Activated naive CD8-positive, alpha-beta T cell treated with anti-CD3 and anti-CD28 coated beads, Interleukin-2, amount 10 ng/mL, durations not matched to agents 7 days and 5 days (primary cell): ENCODE data around the gene KRTAP5-1. TPM values are rescaled to one million over a fixed set of nuclear protein-coding genes. Genes with fewer than 3 reads are reported as not detected.
"Not testable (repeated sequence)": the region's sequence is repeated elsewhere in the genome, so short reads cannot be mapped to it uniquely, and the experiment has no call there.

Experiments
- ATAC-seq: fragments of 150-1000 bp; cut with Tn5 transposase; one replicate; pipeline ENCODE4 v1.10.0; 2021; ENCODE audit warnings: low read depth, moderate library complexity
- POLR2A ChIA-PET: fragments of 350-600 bp; sonication (Branson Sonifier 250); formaldehyde crosslinking; loops from one replicate; lab custom pipeline; 2021; ENCODE audit warnings: antibody characterized with exemption; lab: Charles Lee
- DNase-seq: peaks from one replicate; pipeline ENCODE4 v3.0.0; 2021
- H3K27ac Mint-ChIP-seq: one replicate; pipeline ENCODE4 v1.8.0; 2022; ENCODE audit warnings: mild to moderate bottlenecking, mixed read lengths
- H3K27me3 Mint-ChIP-seq: one replicate; pipeline ENCODE4 v1.8.0; 2022; ENCODE audit warnings: mild to moderate bottlenecking, moderate library complexity, mixed read lengths
- H3K36me3 Mint-ChIP-seq: one replicate; pipeline ENCODE4 v1.8.0; 2021; ENCODE audit warnings: mild to moderate bottlenecking, mixed read lengths
- H3K4me1 Mint-ChIP-seq: one replicate; pipeline ENCODE4 v1.8.0; 2021; ENCODE audit warnings: mixed read lengths
- H3K4me3 Mint-ChIP-seq: one replicate; pipeline ENCODE4 v1.8.0; 2022; ENCODE audit warnings: mild to moderate bottlenecking, moderate library complexity, mixed read lengths
- H3K9me3 Mint-ChIP-seq: one replicate; pipeline ENCODE4 v1.8.0; 2021; ENCODE audit warnings: mixed read lengths
- total RNA-seq, 2 experiments: library from RNA; stranded (reverse); gene quantifications; one replicate each; pipeline ENCODE4 v1.2.3, GENCODE V29; 2021

KRTAP5-1 gene
- total RNA-seq, 2 experiments from 2014 or later, result not detected

DNA sequence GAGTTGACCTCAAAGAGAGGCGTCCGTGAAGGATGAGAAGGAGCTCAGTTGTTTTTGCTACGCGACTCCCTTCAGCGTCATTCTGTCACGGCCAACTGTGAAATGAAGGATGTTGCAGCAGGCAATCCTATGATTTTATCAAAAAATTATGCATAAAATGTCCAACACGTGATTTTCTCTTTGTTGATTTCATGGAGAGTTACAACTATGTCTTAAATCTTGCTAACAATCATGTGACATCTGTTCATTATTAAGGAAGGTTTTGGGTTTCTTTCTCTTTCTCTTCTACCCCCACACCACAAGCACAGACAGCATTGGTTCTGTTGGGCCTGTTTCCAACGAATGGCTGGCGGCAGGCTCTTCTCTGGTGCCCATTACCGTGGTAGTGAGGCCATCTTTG, 33.1 kb upstream of the KRTAP5-1 start:
- H3K9me3 Mint-ChIP-seq, result no peaks in the 10 kb centered on the region
- DNase-seq (no peak), ATAC-seq (no peak)
- H3K27me3 Mint-ChIP-seq, result peaks cover 3% of the 10 kb centered on the region
- no peak overlapping the region for H3K27ac Mint-ChIP-seq
- POLR2A ChIA-PET, result no interaction called here
- no peaks in the 10 kb centered on the region for H3K36me3 Mint-ChIP-seq
- H3K4me1 Mint-ChIP-seq, result peaks cover 2% of the 10 kb centered on the region
- no peak overlapping the region for H3K4me3 Mint-ChIP-seq

DNA sequence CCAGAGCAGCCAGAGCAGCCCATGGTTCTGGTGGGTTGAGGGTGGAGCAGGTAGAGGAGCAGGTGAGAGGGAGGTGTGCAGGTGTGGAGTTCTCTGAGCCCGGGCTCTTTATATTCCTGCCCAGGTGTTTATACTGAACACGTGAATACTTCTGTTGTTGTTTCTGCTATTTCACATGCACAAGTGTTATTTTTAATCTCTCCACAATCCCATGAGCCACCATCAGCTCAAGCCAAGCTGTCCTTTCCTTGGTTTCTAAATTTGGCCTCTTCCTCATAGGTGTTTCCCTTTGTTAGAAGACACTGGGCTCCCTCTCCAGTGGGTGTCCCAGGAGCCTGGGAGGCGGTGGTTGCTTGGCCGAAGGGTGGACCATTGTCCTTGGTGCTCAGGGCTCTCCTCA, 23.3 kb upstream of the KRTAP5-1 start, which contains the start of gene KRTAP5-3:
Gene KRTAP5-3, minus strand, starts transcription at position 101 of the 400 bp plus-strand sequence. Its CDS starts 78 bp downstream, at position 23.
- Mint-ChIP-seq H3K27me3 (peaks cover 12% of the 10 kb centered on the region), H3K27ac (no peak within 1 kb of the TSS), H3K9me3 (no peaks in the 10 kb centered on the region), H3K4me3 (no peak within 1 kb of the TSS), H3K36me3 (no peaks in the 10 kb centered on the region), H3K4me1 (no peaks in the 10 kb centered on the region)
- ATAC-seq (no peak), DNase-seq (no peak)
- POLR2A ChIA-PET, result no interaction called here

DNA sequence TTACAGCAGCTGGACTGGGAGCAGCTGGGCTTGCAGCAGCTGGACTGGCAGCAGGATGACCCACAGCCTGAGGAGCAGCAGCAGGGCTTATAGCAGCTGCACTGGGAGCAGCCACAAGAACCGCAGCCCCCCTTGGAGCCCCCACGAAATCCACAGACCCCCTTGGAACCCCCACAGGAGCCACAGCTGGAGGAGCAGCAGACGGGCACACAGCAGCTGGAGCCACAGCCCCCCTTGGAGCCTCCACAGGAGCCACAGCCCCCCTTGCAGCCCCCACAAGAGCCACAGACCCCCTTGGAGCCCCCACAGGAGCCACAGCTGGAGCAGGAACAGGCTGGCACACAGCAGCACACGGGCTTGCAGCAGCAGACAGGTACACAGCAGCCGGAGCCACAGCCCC, 22.8 kb upstream of the KRTAP5-1 start:
- POLR2A ChIA-PET, H3K9me3 Mint-ChIP-seq, ATAC-seq, H3K27ac Mint-ChIP-seq, H3K4me1 Mint-ChIP-seq, H3K36me3 Mint-ChIP-seq, H3K4me3 Mint-ChIP-seq, DNase-seq: not testable (repeated sequence)
- H3K27me3 Mint-ChIP-seq, result peaks cover 16% of the 10 kb centered on the region

DNA sequence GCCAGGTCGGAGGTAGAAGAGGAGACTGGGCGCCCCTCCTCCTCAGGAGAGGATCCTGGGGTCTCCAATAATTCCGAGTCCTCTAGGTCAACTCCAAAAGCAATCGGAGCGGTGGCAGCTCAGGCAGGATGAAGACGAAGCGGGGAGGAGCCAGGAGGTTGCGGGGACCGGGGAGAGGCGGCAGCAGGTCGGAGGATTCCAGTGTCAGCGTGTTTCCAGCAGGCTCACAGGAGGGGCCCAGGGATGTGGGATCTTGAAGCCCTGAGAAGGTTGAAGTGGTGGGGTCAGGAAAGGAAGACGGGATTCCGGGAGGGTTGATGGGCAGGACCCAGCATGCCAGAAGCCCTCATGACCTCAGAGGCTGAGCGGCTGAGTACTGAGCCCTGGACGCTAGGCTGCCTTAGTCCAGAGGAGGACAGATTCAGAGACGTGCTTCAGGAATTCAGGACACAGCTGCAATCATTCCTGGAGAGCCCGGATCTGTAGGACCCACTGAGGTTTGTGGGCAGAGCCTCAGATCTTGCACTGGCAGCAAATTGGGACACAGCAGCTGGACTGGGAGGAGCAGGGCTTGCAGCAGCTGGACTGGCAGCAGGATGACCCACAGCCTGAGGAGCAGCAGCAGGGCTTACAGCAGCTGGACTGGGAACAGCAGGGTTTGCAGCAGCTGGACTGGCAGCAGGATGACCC, 22.2 kb upstream of the KRTAP5-1 start:
- H3K27ac Mint-ChIP-seq, POLR2A ChIA-PET, H3K36me3 Mint-ChIP-seq, H3K4me1 Mint-ChIP-seq, ATAC-seq, H3K9me3 Mint-ChIP-seq, H3K4me3 Mint-ChIP-seq, DNase-seq: not testable (repeated sequence)
- peaks cover 18% of the 10 kb centered on the region for H3K27me3 Mint-ChIP-seq

DNA sequence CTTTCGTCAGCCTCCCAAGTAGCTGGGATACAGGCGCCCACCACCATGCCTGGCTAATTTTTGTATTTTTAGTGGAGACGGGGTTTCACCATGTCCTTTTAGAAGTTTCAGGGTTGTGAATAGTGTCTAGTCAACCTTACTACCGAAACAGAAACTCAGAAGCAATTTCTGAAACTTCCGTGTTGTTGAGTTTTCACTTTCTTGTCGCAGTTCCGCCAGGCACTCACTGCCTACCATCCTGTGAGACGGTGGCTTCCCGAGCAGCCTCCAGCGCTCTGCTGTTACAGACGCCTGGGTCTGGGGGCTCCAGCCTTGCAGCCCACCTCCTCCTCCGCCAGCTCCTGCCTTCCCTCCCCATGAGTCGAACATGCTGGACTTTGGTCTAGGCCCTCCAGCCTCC, 20.8 kb upstream of the KRTAP5-1 start:
- H3K36me3 Mint-ChIP-seq, H3K4me3 Mint-ChIP-seq, H3K4me1 Mint-ChIP-seq, ATAC-seq, DNase-seq, POLR2A ChIA-PET, H3K9me3 Mint-ChIP-seq, H3K27ac Mint-ChIP-seq: not testable (repeated sequence)
- peaks cover 29% of the 10 kb centered on the region for H3K27me3 Mint-ChIP-seq

DNA sequence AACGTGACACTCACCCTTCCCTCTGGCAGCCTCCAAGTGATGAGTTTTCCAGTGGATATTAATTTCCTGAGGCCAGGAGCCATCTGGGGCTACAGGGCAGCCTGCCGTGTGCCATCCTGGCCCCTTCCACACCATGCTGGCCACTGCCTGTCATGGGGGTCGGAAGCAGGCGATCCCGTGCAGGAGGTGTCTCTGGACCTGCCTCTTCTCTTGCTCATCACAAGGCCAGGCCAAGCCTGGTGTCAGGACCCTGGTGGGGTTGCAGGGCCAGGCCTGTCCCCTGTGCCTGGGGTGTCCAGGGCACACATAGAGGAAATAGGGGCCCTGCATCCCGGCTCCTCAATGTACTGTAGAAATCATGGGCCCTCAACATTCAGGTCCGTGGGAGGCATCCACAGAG, 19.6 kb upstream of the KRTAP5-1 start:
- H3K4me1 Mint-ChIP-seq, result no peaks in the 10 kb centered on the region
- peaks cover 34% of the 10 kb centered on the region for H3K27me3 Mint-ChIP-seq
- H3K27ac Mint-ChIP-seq, result no peak overlapping the region
- ATAC-seq (no peak), DNase-seq (no peak)
- H3K4me3 Mint-ChIP-seq, result no peak overlapping the region
- no peaks in the 10 kb centered on the region for H3K9me3 Mint-ChIP-seq
- POLR2A ChIA-PET, result no interaction called here
- no peaks in the 10 kb centered on the region for H3K36me3 Mint-ChIP-seq

DNA sequence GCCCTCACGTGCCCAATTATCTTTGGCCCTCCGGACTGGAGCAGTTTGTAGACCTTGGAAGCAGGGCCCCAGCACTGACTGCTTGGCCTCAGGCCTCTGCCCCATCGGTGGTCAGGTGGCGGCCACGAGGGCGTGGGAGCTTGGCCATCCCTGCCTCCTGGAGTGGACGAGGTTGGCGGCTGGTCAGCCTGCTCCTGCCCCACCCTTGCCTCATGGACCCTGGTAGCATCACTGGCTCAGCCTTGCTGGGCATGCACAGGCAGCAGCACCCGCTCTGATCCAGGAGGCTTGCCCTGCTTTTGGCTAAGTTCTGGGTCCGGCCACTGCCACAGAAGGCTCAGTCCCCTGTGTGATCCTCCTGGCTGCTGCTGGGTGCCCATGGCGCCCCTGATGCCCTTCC, 19.1 kb upstream of the KRTAP5-1 start:
- no peak overlapping the region for H3K27ac Mint-ChIP-seq
- no peak overlapping the region for H3K4me3 Mint-ChIP-seq
- POLR2A ChIA-PET, result no interaction called here
- H3K4me1 Mint-ChIP-seq, result no peaks in the 10 kb centered on the region
- ATAC-seq (no peak), DNase-seq (no peak)
- peaks cover 38% of the 10 kb centered on the region for H3K27me3 Mint-ChIP-seq
- no peaks in the 10 kb centered on the region for H3K36me3 Mint-ChIP-seq
- no peaks in the 10 kb centered on the region for H3K9me3 Mint-ChIP-seq

DNA sequence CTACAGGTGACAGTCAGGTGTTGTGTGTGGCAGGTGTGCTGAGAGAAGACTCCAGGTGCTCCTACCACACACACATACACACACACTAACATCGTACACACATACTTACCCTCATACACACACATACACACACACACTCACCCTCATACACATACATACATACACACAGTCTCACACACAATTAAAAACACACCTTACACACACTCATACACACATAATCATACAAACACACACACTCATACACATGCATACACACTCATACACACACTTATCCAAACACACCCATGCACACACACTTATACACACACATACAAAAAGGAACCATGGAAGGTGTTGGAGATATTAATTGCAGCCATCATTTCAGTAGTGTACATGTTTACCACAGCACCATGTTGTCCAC, 18.5 kb upstream of the KRTAP5-1 start:
- no peaks in the 10 kb centered on the region for H3K36me3 Mint-ChIP-seq
- no peak for DNase-seq
- POLR2A ChIA-PET, result no interaction called here
- no peak for ATAC-seq
- peaks cover 40% of the 10 kb centered on the region for H3K27me3 Mint-ChIP-seq
- H3K4me3 Mint-ChIP-seq, result no peak overlapping the region
- no peaks in the 10 kb centered on the region for H3K9me3 Mint-ChIP-seq
- no peaks in the 10 kb centered on the region for H3K4me1 Mint-ChIP-seq
- no peak overlapping the region for H3K27ac Mint-ChIP-seq

DNA sequence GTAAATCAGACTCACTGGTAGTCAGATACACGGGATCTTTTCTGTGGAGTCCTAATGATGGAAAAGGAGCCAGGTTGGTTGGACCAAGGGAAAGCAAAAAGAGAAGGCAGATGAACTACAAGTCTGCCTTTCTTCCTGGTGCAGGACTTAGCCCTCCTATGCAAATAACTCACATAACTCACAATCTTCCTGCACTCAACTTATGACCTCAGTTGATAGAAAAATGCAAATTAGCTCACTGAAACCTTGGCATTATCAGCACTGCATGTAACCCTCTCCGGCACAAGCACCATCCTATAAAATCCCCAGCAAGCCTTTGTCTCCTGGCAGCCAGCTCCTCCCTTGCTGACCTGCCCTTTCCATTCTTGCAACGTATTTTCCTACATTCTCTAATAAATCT, 16.6 kb upstream of the KRTAP5-1 start:
- H3K27me3 Mint-ChIP-seq, result peaks cover 46% of the 10 kb centered on the region

DNA sequence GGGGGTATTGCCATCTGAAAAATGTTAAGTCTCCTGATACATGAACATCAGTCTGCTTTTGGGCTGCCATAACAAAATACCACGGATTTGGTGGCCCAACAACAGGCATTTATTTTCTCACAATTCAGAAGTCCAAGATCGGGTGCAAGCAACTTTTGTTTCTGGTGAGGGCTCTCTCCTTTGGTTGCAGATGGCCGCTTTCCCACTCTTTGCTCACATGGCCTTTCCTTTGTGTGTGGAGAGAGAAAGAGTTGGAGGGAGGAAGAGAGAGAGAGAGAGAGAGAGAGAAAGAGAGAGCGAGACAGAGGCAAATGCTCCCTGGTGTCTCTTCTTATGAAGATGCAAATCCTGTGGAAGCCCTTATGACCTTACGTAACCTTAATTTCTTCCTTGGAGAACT, 15.5 kb upstream of the KRTAP5-1 start:
- POLR2A ChIA-PET, result no interaction called here
- no peak overlapping the region for H3K27ac Mint-ChIP-seq
- H3K36me3 Mint-ChIP-seq, result no peaks in the 10 kb centered on the region
- ATAC-seq, result no peak
- H3K9me3 Mint-ChIP-seq, result no peaks in the 10 kb centered on the region
- no peak for DNase-seq
- no peak overlapping the region for H3K4me3 Mint-ChIP-seq
- H3K27me3 Mint-ChIP-seq, result peaks cover 54% of the 10 kb centered on the region
- no peaks in the 10 kb centered on the region for H3K4me1 Mint-ChIP-seq

More for the DNA sequence above, 16.6 kb upstream of the KRTAP5-1 start:
- H3K27ac Mint-ChIP-seq, ATAC-seq, H3K4me3 Mint-ChIP-seq, DNase-seq, H3K4me1 Mint-ChIP-seq, H3K36me3 Mint-ChIP-seq, POLR2A ChIA-PET, H3K9me3 Mint-ChIP-seq: not testable (repeated sequence)

DNA sequence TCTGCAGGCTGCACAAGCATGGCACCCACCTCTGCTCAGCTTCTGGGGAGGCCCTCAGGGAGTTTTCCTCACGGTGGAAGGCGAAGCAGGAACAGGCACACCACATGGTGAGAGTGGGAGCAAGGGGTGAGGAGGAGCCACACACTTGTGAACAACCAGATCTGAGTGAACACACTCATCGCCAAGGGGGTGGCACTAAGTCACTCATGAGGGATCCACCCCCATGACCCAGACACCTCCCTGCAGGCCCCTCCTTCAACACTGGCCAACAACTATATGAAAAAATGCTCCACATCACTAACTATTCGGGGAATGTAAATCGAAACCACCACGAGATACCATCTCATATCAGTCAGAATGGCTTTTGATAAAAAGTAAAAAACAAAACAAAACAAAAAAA, 13.7 kb upstream of the KRTAP5-1 start:
- Mint-ChIP-seq H3K4me1 (peaks cover 1% of the 10 kb centered on the region), H3K27me3 (peaks cover 61% of the 10 kb centered on the region), H3K27ac (no peak overlapping the region), H3K36me3 (no peaks in the 10 kb centered on the region), H3K9me3 (no peaks in the 10 kb centered on the region), H3K4me3 (no peak overlapping the region)
- DNase-seq (no peak), ATAC-seq (no peak)
- POLR2A ChIA-PET, result no interaction called here

DNA sequence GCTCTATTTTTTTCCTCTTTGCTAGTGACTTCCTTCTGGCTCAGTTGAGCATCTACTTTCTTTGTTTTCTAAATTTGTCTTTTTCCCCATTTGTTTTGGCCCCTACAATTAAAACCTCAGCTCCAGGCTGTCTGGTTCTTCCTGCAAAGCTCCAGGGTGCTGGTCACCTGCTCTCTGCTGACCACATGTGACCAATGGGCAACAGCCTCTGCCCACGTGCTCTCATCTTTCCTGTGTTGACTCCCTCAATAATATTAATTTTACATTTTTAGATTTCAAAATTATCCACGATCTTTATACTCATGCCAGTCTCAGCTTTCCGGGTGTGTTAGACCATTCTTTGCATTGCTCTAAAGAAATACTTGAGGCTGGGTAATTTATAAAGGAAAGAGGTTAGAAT, 13.3 kb upstream of the KRTAP5-1 start:
- H3K4me1 Mint-ChIP-seq, ATAC-seq, POLR2A ChIA-PET, H3K4me3 Mint-ChIP-seq, H3K9me3 Mint-ChIP-seq, H3K36me3 Mint-ChIP-seq, H3K27ac Mint-ChIP-seq, DNase-seq: not testable (repeated sequence)
- H3K27me3 Mint-ChIP-seq, result peaks cover 65% of the 10 kb centered on the region

DNA sequence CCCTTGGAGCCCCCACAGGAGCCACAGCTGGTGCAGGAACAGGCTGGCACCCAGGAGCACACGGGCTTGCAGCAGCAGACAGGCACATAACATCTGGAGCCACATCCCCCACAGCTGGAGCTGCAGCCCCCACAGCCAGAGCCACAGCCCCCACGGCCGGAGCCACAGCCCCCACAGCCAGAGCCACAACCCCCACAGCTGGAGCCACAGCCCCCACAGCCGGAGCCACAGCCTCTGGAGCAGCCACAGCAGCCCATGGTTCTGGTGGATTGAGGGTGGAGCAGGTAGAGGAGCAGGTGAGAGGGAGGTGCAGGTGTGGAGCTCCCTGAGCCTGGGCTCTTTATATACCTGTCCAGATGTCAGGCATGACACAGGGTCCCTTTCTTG, 12.9 kb upstream of the KRTAP5-1 start, which contains the start of gene KRTAP5-2:
Gene KRTAP5-2, minus strand, starts transcription at position 301 of the 387 bp plus-strand sequence. Its CDS starts 44 bp downstream, at position 257.
- H3K27me3 Mint-ChIP-seq, result peaks cover 65% of the 10 kb centered on the region

DNA sequence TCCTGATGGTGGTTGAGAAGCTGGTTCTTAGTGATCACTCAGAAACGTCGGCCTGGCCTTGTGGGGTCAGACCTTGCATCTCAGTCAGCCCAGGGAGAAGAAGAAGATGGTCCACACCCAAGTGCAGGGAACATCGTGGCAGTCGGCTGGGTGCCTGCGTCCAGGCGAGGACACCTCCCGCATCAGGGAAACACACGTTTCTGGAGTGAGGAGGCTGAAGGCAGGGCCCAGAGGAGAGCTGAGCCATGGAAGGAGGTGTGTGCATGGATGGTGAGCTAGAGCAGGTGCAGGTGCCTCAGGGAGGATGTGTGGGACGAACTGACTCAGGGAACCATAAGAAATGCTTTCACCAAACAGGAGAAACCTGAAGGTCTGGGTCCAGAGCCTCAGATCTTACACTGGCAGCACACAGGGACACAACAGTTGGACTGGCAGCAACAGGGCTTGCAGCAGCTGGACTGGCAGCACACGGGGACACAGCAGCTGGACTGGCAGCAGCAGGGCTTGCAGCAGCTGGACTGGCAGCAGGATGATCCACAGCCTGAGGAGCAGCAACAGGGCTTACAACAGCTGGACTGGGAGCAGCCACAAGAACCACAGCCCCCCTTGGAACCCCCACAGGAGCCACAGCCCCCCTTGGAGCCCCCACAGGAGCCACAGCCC, 12.4 kb upstream of the KRTAP5-1 start:
- POLR2A ChIA-PET, result no interaction called here
- DNase-seq, result no peak
- Mint-ChIP-seq H3K36me3 (no peaks in the 10 kb centered on the region), H3K4me1 (peaks cover 1% of the 10 kb centered on the region), H3K27ac (no peak overlapping the region), H3K9me3 (no peaks in the 10 kb centered on the region), H3K27me3 (peaks cover 68% of the 10 kb centered on the region), H3K4me3 (no peak overlapping the region)
- ATAC-seq, result no peak

More for the DNA sequence above, 12.9 kb upstream of the KRTAP5-1 start, which contains the start of gene KRTAP5-2:
- no peak within 1 kb of the TSS for H3K4me3 Mint-ChIP-seq
- H3K27ac Mint-ChIP-seq, result no peak within 1 kb of the TSS
- H3K4me1 Mint-ChIP-seq, result peaks cover 1% of the 10 kb centered on the region
- ATAC-seq, result no peak
- POLR2A ChIA-PET, result no interaction called here
- H3K9me3 Mint-ChIP-seq, result no peaks in the 10 kb centered on the region
- no peak for DNase-seq
- no peaks in the 10 kb centered on the region for H3K36me3 Mint-ChIP-seq
